ENCODE results near the gene CORO6. TPM values are rescaled to one million over a fixed set of nuclear protein-coding genes. Genes with fewer than 3 reads are reported as not detected.

Gene CORO6
- total and polyA plus RNA-seq, 2 of the 13 experiments (the other 11 are each of a cell fraction or from before 2014, with no cell fraction given) = 0.42 to 0.82 TPM

- TF ChIP-seq, protein P1, sequence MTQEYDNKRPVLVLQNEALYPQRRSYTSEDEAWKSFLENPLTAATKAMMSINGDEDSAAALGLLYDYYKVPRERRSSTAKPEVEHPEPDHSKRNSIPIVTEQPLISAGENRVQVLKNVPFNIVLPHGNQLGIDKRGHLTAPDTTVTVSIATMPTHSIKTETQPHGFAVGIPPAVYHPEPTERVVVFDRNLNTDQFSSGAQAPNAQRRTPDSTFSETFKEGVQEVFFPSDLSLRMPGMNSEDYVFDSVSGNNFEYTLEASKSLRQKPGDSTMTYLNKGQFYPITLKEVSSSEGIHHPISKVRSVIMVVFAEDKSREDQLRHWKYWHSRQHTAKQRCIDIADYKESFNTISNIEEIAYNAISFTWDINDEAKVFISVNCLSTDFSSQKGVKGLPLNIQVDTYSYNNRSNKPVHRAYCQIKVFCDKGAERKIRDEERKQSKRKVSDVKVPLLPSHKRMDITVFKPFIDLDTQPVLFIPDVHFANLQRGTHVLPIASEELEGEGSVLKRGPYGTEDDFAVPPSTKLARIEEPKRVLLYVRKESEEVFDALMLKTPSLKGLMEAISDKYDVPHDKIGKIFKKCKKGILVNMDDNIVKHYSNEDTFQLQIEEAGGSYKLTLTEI (CRISPR knock-in tag; conservative IDR thresholded peaks at IDR 0.05) = no peak
- TF ChIP-seq, protein P2, sequence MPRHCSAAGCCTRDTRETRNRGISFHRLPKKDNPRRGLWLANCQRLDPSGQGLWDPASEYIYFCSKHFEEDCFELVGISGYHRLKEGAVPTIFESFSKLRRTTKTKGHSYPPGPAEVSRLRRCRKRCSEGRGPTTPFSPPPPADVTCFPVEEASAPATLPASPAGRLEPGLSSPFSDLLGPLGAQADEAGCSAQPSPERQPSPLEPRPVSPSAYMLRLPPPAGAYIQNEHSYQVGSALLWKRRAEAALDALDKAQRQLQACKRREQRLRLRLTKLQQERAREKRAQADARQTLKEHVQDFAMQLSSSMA (CRISPR knock-in tag; IDR thresholded peaks at IDR 0.05) = peak; percentile 68
- TF ChIP-seq STAG1 (CRISPR knock-in tag; IDR thresholded peaks at IDR 0.05) = no peak
- no peak for TF ChIP-seq CBX2 (IDR thresholded peaks at IDR 0.05; ENCODE audit: low read depth, low read length)
- no peak for TF ChIP-seq CBX2 (CRISPR knock-in tag; IDR thresholded peaks at IDR 0.05; ENCODE audit: low read depth)
- TF ChIP-seq SP5 (CRISPR knock-in tag; IDR thresholded peaks at IDR 0.05; ENCODE audit: borderline replicate concordance, low read depth) = no peak
- no peak for TF ChIP-seq ZNF101 (CRISPR knock-in tag; IDR thresholded peaks at IDR 0.05; ENCODE audit: borderline replicate concordance, low read depth)
- TF ChIP-seq ZNF704 (CRISPR knock-in tag; IDR thresholded peaks at IDR 0.05; ENCODE audit: borderline replicate concordance) = no peak; the same call in 1 of the 2 replicates
- TF ChIP-seq ZNF766 (CRISPR knock-in tag; IDR thresholded peaks at IDR 0.05; ENCODE audit: borderline replicate concordance) = no peak
- TF ChIP-seq SMARCE1 (IDR thresholded peaks at IDR 0.05; ENCODE audit: borderline replicate concordance) = no peak
- TF ChIP-seq ZNF354B (CRISPR knock-in tag; IDR thresholded peaks at IDR 0.05) = no peak
- TF ChIP-seq PHF8 (CRISPR knock-in tag; IDR thresholded peaks at IDR 0.05) = peak; percentile 50; the same call in 1 of the 2 replicates
- TF ChIP-seq ZBTB3 (CRISPR knock-in tag; IDR thresholded peaks at IDR 0.05; ENCODE audit: borderline replicate concordance, low read depth) = no peak
- peak; percentile 39; the same call in 1 of the 2 replicates for TF ChIP-seq BHLHE40 (IDR thresholded peaks at IDR 0.05; ENCODE audit: low read length)
- TF ChIP-seq KLF12 (CRISPR knock-in tag; IDR thresholded peaks at IDR 0.05; ENCODE audit: borderline replicate concordance) = peak; percentile 78; the same call in 1 of the 2 replicates
- peak; percentile 19 for TF ChIP-seq U2AF1 (optimal IDR thresholded peaks at IDR 0.05; ENCODE audit: low read depth, low read length)
- peak; percentile 38; the same call in 1 of the 2 replicates for TF ChIP-seq MED13 (CRISPR knock-in tag; IDR thresholded peaks at IDR 0.05)
- TF ChIP-seq PRPF4 (IDR thresholded peaks at IDR 0.05; ENCODE audit: low read depth, low read length, poor library complexity, severe bottlenecking) = no peak
- peak; percentile 63; the same call in 1 of the 2 replicates for TF ChIP-seq KLF6 (CRISPR knock-in tag; IDR thresholded peaks at IDR 0.05)
- TF ChIP-seq MBNL3 (CRISPR knock-in tag; conservative IDR thresholded peaks at IDR 0.05) = no peak
- no peak for TF ChIP-seq ZNF616 (CRISPR knock-in tag; IDR thresholded peaks at IDR 0.05; ENCODE audit: low read depth)
- TF ChIP-seq, protein P3, sequence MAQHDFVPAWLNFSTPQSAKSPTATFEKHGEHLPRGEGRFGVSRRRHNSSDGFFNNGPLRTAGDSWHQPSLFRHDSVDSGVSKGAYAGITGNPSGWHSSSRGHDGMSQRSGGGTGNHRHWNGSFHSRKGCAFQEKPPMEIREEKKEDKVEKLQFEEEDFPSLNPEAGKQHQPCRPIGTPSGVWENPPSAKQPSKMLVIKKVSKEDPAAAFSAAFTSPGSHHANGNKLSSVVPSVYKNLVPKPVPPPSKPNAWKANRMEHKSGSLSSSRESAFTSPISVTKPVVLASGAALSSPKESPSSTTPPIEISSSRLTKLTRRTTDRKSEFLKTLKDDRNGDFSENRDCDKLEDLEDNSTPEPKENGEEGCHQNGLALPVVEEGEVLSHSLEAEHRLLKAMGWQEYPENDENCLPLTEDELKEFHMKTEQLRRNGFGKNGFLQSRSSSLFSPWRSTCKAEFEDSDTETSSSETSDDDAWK (CRISPR knock-in tag; IDR thresholded peaks at IDR 0.05) = no peak
- no peak for TF ChIP-seq ZFP41 (CRISPR knock-in tag; IDR thresholded peaks at IDR 0.05; ENCODE audit: borderline replicate concordance)
- no peak for TF ChIP-seq ZBTB49 (CRISPR knock-in tag; IDR thresholded peaks at IDR 0.05; ENCODE audit: borderline replicate concordance)
These were observed 31.5 kb downstream of the CORO6 start (continued) for GRCh38 chr17:29591146-29591736.
